Measurements from ENCODE around the gene GLRA1.

The GLRA1 gene

DNA sequence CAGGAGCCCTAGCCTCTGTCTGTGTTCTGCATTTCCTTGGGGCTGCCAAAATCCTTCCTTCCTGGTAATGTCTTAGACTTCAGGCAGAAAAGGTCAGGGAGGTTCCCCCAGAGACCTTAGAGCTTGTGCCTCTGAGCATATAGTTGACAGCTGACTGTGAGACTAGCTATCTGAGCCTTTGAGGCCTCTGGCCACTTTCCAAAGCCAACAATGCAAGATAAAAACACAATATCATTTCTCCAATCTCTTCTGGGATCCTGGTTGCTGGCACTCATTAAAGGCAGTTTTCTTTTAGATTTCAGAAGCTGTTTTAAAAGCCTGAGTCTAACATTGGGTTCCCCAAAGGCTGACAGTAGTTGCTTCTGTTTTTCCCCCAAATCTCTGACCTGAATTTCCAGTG lies 13.2 kb upstream of the GLRA1 start:
- no peak for DNase-seq
- peaks cover 9% of the 10 kb centered on the region for H3K9me3 Mint-ChIP-seq
- no peaks in the 10 kb centered on the region for H3K27me3 Mint-ChIP-seq
- H3K4me3 Mint-ChIP-seq, result no peak overlapping the region
- H3K4me1 Mint-ChIP-seq (ENCODE audit: low read depth), result no peaks in the 10 kb centered on the region
- no peaks in the 10 kb centered on the region for H3K36me3 Mint-ChIP-seq (ENCODE audit: low read depth)
- no peak overlapping the region for H3K27ac Mint-ChIP-seq

DNA sequence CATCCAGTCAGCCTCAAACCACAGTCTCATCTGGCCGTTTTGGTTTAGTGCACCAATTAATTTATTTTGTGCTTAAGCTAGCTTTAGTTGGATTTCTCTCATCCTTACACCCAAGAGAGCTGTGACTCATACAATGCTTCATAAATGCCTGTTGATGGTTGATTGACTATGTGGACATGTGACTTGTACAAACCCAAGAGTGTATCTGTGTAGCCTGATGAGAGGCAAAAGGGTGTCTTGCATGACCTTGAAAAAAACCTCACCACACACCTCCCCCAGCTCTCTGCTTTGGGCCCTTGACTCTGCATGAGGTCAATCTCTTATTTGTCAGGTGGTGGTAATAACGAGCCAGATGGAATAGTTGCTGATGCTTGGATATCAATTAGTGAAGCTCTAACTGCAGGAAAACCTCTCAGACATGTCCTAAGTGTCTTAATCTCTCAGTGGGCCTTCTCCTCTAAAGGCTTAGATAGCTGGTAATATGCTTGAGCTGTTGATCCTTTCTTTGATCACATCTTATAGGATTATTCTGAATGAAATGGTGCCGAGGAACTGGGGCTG lies 10.6 kb upstream of the GLRA1 start:
- no peaks in the 10 kb centered on the region for H3K36me3 Mint-ChIP-seq (ENCODE audit: low read depth)
- no peak overlapping the region for H3K4me3 Mint-ChIP-seq
- H3K4me1 Mint-ChIP-seq (ENCODE audit: low read depth), result no peaks in the 10 kb centered on the region
- H3K27me3 Mint-ChIP-seq, result no peaks in the 10 kb centered on the region
- DNase-seq, result no peak
- H3K9me3 Mint-ChIP-seq, result peaks cover 23% of the 10 kb centered on the region
- H3K27ac Mint-ChIP-seq, result no peak overlapping the region

DNA sequence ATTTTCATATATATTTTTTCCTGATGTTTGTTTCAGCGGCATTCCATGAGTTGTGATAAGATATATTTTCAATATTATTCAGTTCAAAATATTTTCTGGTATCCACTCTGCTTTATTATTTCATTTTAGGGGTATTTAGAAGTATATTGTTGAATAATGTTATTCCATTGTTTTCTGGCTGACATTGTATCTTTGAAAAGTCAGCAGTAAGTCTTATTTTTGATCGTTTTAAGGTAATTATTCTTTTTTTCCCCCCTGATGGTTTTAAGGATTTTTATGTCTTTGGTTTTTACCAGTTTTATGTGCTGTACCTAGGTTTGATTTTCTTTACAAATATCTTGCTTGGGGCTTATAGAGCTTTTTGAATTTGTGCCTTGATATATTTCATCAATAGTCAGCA lies 6.6 kb upstream of the GLRA1 start:
- Mint-ChIP-seq H3K4me3 (no peak overlapping the region), H3K27me3 (peaks cover 16% of the 10 kb centered on the region), H3K27ac (no peak overlapping the region), H3K36me3 (ENCODE audit: low read depth) (no peaks in the 10 kb centered on the region), H3K4me1 (ENCODE audit: low read depth) (no peaks in the 10 kb centered on the region), H3K9me3 (peaks cover 23% of the 10 kb centered on the region)
- DNase-seq, result no peak

DNA sequence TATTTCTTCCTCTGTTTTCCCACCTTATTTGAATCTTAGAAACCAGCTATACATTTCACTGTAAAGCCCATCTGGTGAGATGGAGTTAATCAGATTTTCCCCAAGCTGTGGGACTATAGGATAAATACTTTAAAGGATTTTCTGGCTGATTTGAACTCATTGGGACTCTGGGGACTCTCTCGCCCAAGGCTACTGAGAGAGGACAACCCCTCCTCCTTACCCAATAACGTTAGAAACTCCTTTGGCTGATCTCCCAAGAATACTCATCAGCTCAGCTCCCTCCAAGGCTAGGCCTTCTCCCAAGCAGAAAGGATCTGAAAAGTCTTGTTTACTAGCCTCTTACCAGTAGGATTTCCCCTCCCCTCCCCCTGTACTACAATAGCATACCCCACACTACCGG lies 1.5 kb upstream of the GLRA1 start:
- no peak overlapping the region for H3K27ac Mint-ChIP-seq
- peaks cover 7% of the 10 kb centered on the region for H3K9me3 Mint-ChIP-seq
- no peak overlapping the region for H3K4me3 Mint-ChIP-seq
- DNase-seq, result no peak
- H3K36me3 Mint-ChIP-seq (ENCODE audit: low read depth), result no peaks in the 10 kb centered on the region
- no peaks in the 10 kb centered on the region for H3K4me1 Mint-ChIP-seq (ENCODE audit: low read depth)
- peaks cover 58% of the 10 kb centered on the region for H3K27me3 Mint-ChIP-seq

DNA sequence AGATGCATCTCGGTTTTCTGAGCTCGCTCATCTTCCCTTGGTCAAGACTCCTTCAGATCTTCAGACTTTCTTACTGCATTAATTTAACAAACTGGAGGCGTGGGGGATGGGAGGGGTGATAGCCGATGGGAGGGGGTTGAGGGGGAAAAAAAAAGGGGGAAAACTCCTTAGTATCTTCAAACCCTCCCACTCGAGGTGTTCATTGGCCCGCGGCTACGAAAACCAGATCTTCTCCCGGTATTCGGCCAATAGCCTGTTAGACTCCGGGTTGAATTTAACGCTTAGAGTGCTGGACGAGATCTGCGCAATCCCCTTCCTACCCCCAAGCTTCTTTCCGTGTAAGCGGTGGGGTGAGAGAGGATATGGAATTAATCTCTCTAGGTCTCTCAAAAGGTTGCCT lies 689 bp upstream of the GLRA1 start:
- no peak overlapping the region for H3K27ac Mint-ChIP-seq
- H3K27me3 Mint-ChIP-seq, result peaks cover 58% of the 10 kb centered on the region
- DNase-seq, result no peak
- no peaks in the 10 kb centered on the region for H3K4me1 Mint-ChIP-seq (ENCODE audit: low read depth)
- peaks cover 7% of the 10 kb centered on the region for H3K9me3 Mint-ChIP-seq
- no peak overlapping the region for H3K4me3 Mint-ChIP-seq
- no peaks in the 10 kb centered on the region for H3K36me3 Mint-ChIP-seq (ENCODE audit: low read depth)

DNA sequence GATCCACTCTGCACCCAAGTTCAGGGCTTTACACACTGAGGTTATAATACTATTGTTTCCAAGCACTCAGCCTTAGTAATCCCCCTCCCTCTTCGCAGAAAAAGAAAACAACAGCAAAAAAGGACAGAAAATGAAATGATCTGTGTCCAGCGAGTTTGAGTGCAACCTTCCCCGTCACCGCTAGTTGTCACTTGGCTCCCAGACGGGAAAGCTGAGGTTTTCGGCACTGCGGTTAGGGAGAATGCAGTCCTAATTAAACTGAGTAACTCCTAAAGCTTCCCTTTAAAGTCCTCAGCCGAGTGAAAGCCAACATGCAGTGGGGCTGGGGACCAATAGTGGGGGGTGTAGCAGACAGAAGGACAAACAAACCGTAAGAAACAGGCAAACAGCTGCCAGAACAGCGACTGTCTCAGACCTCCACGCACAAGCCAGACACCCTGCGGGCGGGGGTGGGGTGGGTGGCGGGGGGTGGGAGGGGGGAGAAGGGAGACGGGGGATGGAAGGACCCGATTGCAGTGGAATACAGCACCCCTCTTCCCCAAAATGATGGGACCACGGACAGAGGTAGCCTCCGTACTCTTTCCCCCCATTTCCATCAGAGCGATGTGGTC lies 680 bp downstream of the GLRA1 start:
- H3K27me3 Mint-ChIP-seq, result peaks cover 58% of the 10 kb centered on the region
- no peak for DNase-seq
- no peaks in the 10 kb centered on the region for H3K4me1 Mint-ChIP-seq (ENCODE audit: low read depth)

DNA sequence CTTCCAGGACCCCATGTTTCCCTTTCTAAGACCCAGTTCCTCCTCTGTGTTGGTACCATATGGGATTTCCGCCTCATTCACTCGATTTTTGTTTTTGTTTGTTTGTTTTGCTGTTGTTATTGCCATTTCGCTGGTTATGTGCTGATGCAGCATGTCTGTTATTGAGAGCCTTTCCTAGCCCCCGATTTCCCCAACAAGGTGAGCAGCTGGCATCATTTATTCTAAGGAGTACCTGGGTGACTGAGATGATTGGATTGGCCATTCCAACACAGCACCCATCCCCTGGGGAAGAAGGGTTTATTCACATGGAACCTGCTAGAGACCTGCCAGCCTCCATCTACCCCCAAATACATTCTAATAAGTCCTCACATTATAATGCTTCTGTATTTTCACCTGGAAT lies 2.7 kb downstream of the GLRA1 start:
- H3K27me3 Mint-ChIP-seq, result peaks cover 47% of the 10 kb centered on the region

More for the DNA sequence above, 680 bp downstream of the GLRA1 start:
- Mint-ChIP-seq H3K36me3 (ENCODE audit: low read depth) (no peaks in the 10 kb centered on the region), H3K4me3 (no peak overlapping the region), H3K9me3 (peaks cover 7% of the 10 kb centered on the region), H3K27ac (no peak overlapping the region)

DNA sequence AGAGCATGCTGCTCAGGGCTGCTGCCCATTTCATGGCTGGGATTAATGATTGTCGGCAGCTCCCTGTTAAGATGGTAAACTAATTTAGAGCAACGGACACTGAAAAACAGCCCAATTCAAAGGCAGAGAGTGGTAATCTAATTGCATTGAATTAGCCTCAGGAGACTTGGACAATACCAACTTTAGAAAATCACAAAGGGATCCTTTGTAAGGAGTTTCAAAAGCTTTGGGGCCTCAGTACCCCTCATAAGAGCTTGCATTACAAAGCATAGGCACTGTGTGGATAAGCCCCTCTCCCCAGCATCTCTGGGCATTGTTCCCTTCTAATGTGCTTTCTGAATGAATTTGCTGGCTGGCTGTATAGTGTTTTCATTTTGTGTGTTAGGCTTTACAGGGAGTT lies 6.7 kb downstream of the GLRA1 start:
- DNase-seq, result no peak
- Mint-ChIP-seq H3K27ac (no peak overlapping the region), H3K4me3 (no peak overlapping the region), H3K4me1 (ENCODE audit: low read depth) (no peaks in the 10 kb centered on the region), H3K36me3 (ENCODE audit: low read depth) (no peaks in the 10 kb centered on the region), H3K27me3 (peaks cover 10% of the 10 kb centered on the region), H3K9me3 (no peaks in the 10 kb centered on the region)

More for the DNA sequence above, 2.7 kb downstream of the GLRA1 start:
- H3K27ac Mint-ChIP-seq, result no peak overlapping the region
- DNase-seq, result no peak
- peaks cover 7% of the 10 kb centered on the region for H3K9me3 Mint-ChIP-seq
- no peaks in the 10 kb centered on the region for H3K36me3 Mint-ChIP-seq (ENCODE audit: low read depth)
- H3K4me1 Mint-ChIP-seq (ENCODE audit: low read depth), result no peaks in the 10 kb centered on the region
- no peak overlapping the region for H3K4me3 Mint-ChIP-seq

DNA sequence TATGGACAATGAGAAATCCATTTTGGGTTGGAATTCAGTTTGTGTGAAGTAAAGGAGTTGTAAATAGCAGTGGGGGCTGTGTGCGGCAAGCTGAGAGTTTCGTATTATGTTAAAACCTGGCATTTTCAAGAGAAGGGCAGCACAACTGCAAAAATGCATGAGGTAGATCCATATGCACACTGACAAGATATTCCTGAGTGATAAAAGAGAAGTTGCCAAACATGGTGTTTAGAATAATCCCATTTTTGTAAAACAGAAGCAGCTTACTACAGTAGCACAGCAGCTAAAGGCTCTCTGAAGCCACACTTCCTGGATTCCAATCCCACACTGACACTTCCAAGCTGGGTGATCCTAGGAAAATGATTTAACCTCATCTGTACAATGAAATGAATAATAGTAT lies 11.2 kb downstream of the GLRA1 start:
- Mint-ChIP-seq H3K4me3 (no peak overlapping the region), H3K9me3 (no peaks in the 10 kb centered on the region), H3K4me1 (ENCODE audit: low read depth) (no peaks in the 10 kb centered on the region), H3K27me3 (no peaks in the 10 kb centered on the region), H3K36me3 (ENCODE audit: low read depth) (no peaks in the 10 kb centered on the region), H3K27ac (no peak overlapping the region)
- DNase-seq, result no peak

DNA sequence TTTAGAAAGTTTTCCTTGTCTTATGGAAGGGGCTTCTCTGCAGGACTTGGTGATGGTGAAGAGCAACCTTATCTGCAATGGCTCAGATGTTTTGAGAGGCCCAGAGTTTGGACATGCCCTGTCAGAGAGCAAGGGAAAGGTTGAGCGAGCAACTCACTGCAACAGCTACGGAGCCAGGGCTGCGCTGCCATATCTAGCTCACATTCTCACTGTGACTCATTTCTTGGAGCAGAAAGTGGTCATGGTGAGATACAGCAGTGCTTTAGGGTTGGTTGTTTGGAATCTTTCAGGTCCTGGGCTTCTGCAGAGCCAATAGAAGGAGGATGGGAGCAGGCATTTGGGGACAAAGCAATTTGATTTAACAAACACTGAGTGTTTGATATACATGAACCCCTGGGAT lies 12.3 kb downstream of the GLRA1 start:
- Mint-ChIP-seq H3K4me1 (ENCODE audit: low read depth) (no peaks in the 10 kb centered on the region), H3K27ac (no peak overlapping the region), H3K36me3 (ENCODE audit: low read depth) (no peaks in the 10 kb centered on the region), H3K27me3 (no peaks in the 10 kb centered on the region), H3K9me3 (no peaks in the 10 kb centered on the region), H3K4me3 (no peak overlapping the region)
- no peak for DNase-seq

DNA sequence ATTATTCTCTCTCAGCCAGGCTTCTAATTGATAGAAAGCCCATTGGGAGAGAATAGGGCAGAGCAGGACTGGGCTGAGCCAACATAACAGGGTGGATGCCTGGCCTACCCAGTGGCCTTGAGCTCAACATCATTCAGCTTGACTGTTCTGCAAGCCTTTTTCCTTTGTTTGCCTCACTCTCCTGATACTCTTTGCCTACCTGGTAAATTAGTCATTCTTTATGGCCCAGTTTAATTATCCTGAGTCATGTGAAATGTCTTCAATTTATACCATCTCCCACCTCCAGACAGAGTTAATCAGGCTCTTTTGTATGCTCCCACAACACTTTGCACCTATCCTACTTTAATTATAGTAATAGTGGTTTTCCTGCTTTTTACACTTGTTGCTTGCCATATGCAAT lies 13.6 kb downstream of the GLRA1 start:
- no peak overlapping the region for H3K27ac Mint-ChIP-seq
- H3K36me3 Mint-ChIP-seq (ENCODE audit: low read depth), result no peaks in the 10 kb centered on the region
- no peak overlapping the region for H3K4me3 Mint-ChIP-seq
- DNase-seq, result no peak
- H3K9me3 Mint-ChIP-seq, result no peaks in the 10 kb centered on the region
- no peaks in the 10 kb centered on the region for H3K4me1 Mint-ChIP-seq (ENCODE audit: low read depth)
- H3K27me3 Mint-ChIP-seq, result no peaks in the 10 kb centered on the region

DNA sequence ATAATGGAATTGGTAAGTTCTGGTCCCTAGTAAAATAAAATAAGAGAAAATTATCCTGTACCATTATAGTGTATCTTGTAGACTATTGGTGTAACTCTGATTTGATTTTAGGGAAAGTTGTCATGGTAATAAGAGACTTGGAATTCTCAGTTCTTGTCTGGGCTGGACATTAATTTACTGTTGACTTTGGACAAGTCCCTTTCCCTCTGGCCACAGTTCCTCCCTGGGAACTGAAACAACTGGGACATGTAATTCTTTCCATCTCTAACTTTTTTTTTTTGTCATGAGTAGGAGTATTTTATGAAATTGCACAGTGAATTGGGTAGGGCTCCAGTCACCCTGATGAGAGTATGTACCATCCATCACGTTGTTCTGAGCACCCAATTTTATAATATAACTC lies 15.0 kb downstream of the GLRA1 start:
- no peak overlapping the region for H3K4me3 Mint-ChIP-seq

DNA sequence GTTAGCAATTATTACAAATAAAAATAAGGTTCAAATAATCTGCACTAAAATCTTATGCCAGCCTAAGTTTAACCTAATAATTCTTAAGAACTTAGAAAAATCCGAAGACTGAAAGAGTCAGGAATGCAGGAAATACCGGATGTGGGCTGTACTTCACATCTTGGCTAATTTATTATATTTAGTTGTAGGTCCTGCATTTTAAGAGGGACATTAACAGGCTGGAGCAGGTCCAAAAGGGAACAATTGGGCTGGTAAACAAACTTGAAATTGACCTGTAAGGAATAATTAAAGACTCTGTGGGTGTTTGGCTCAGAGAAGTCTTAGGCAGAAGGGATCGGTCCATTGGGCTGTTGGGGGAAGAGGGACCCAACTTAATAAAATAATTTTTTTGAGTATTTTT lies 18.4 kb downstream of the GLRA1 start:
- H3K27me3 Mint-ChIP-seq, result peaks cover 10% of the 10 kb centered on the region
- no peak overlapping the region for H3K4me3 Mint-ChIP-seq
- H3K4me1 Mint-ChIP-seq (ENCODE audit: low read depth), result no peaks in the 10 kb centered on the region
- no peak overlapping the region for H3K27ac Mint-ChIP-seq
- no peaks in the 10 kb centered on the region for H3K9me3 Mint-ChIP-seq
- H3K36me3 Mint-ChIP-seq (ENCODE audit: low read depth), result no peaks in the 10 kb centered on the region
- DNase-seq, result no peak

More for the DNA sequence above, 15.0 kb downstream of the GLRA1 start:
- Mint-ChIP-seq H3K36me3 (ENCODE audit: low read depth) (no peaks in the 10 kb centered on the region), H3K4me1 (ENCODE audit: low read depth) (no peaks in the 10 kb centered on the region), H3K27me3 (peaks cover under 1% of the 10 kb centered on the region), H3K9me3 (no peaks in the 10 kb centered on the region), H3K27ac (no peak overlapping the region)
- DNase-seq, result no peak

DNA sequence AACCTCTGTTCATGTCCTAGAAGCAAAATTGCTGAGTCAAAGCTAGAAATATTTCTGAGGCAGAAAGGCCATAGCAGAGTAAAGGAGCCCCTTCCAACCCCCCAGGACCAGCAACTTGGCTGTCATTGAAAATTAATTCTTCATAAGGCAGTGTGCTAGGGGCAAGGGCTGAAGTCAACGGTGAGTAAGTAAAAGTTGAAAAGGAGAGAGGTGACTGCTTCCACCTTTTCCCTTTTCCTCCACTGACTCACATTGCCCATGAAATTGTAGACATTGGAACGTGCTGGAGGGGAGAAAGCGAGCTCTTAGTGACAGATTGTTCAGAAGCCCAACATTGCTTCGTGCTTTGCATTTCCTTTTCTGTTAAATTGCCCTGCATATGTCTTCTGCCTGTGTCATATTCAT lies 19.1 kb downstream of the GLRA1 start:
- Mint-ChIP-seq H3K27me3 (peaks cover 13% of the 10 kb centered on the region), H3K4me3 (no peak overlapping the region), H3K27ac (no peak overlapping the region), H3K9me3 (no peaks in the 10 kb centered on the region), H3K4me1 (ENCODE audit: low read depth) (no peaks in the 10 kb centered on the region), H3K36me3 (ENCODE audit: low read depth) (no peaks in the 10 kb centered on the region)
- DNase-seq, result no peak

DNA sequence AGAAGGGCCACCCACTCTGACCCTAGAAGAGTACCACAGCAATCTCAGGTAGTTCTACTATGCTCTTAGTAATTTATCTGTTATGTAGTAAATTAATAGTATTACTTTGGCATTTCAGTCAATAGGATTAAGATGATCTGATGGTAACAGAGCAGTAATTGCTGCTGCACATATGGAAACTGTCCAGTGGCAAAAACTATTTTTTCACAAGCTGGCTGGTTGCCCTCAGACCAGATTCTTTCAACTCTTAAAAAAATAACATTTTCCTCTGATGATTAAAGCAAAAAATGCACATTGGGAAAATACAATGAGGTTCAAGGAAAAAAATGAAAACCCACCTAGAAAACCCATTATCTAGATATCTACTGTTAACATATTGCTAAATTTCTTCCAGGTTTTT lies 19.7 kb downstream of the GLRA1 start:
- H3K36me3 Mint-ChIP-seq (ENCODE audit: low read depth), result no peaks in the 10 kb centered on the region
- no peak overlapping the region for H3K27ac Mint-ChIP-seq
- no peak overlapping the region for H3K4me3 Mint-ChIP-seq
- H3K4me1 Mint-ChIP-seq (ENCODE audit: low read depth), result no peaks in the 10 kb centered on the region
- H3K27me3 Mint-ChIP-seq, result peaks cover 15% of the 10 kb centered on the region
- DNase-seq, result no peak
- H3K9me3 Mint-ChIP-seq, result no peaks in the 10 kb centered on the region

DNA sequence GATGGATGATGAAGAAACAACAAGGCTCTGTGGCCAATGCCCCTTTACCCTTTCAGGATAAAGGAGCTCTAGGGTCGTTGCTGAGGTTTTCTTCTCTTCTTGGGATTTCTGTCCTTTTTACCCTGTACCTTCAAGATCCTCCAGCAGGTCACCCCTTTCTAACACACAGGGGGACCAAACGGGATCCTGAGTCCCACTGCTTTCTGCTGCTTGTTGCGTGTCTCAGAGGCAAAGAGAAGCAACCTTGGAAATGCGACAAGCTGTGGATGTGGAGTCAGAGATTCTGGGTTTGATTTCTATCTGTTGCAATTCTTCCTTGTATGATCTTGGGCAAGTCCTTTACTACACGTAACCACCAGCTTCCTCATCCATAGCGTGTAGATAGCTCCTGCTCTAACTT lies 20.5 kb downstream of the GLRA1 start:
- Mint-ChIP-seq H3K4me3 (no peak overlapping the region), H3K4me1 (ENCODE audit: low read depth) (no peaks in the 10 kb centered on the region), H3K9me3 (no peaks in the 10 kb centered on the region), H3K36me3 (ENCODE audit: low read depth) (no peaks in the 10 kb centered on the region), H3K27ac (no peak overlapping the region), H3K27me3 (peaks cover 17% of the 10 kb centered on the region)
- no peak for DNase-seq
